ENCODE results near the gene ALOXE3.

The ALOXE3 gene

GRCh38 chr17:8159459-8160223, 41.3 kb upstream of the ALOXE3 start (continued):
- no peak for TF ChIP-seq TSHZ2 (CRISPR knock-in tag; IDR thresholded peaks at IDR 0.05)
- TF ChIP-seq CREB5 (CRISPR knock-in tag; IDR thresholded peaks at IDR 0.05; ENCODE audit: low read depth) = no peak
- TF ChIP-seq RARB (CRISPR knock-in tag; IDR thresholded peaks at IDR 0.05) = no peak
- no peak for TF ChIP-seq PPARA (CRISPR knock-in tag; IDR thresholded peaks at IDR 0.05; ENCODE audit: borderline replicate concordance)
- TF ChIP-seq BACH2 (CRISPR knock-in tag; IDR thresholded peaks at IDR 0.05; ENCODE audit: borderline replicate concordance) = no peak

GRCh38 chr17:8159032-8159400, 40.7 kb upstream of the ALOXE3 start:
- no peak for TF ChIP-seq TOX (CRISPR knock-in tag; IDR thresholded peaks at IDR 0.05; ENCODE audit: borderline replicate concordance)
- no peak for TF ChIP-seq TCF4 (CRISPR knock-in tag; IDR thresholded peaks at IDR 0.05; ENCODE audit: borderline replicate concordance)
- TF ChIP-seq ARNTL (CRISPR knock-in tag; IDR thresholded peaks at IDR 0.05; ENCODE audit: borderline replicate concordance, low read depth) = no peak
- no peak for TF ChIP-seq SNAI2 (CRISPR knock-in tag; IDR thresholded peaks at IDR 0.05)
- no peak for TF ChIP-seq ZC3H10 (CRISPR knock-in tag; IDR thresholded peaks at IDR 0.05)
- no peak for TF ChIP-seq CREB5 (CRISPR knock-in tag; IDR thresholded peaks at IDR 0.05; ENCODE audit: low read depth)
- TF ChIP-seq GLIS3 (CRISPR knock-in tag; IDR thresholded peaks at IDR 0.05) = no peak
- no peak for TF ChIP-seq PPARA (CRISPR knock-in tag; IDR thresholded peaks at IDR 0.05; ENCODE audit: borderline replicate concordance)
- no peak for TF ChIP-seq ZNF565 (CRISPR knock-in tag; conservative IDR thresholded peaks at IDR 0.05; ENCODE audit: low read depth)
- no peak for TF ChIP-seq ZFP3 (CRISPR knock-in tag; IDR thresholded peaks at IDR 0.05)
- no peak for TF ChIP-seq BACH2 (CRISPR knock-in tag; IDR thresholded peaks at IDR 0.05; ENCODE audit: borderline replicate concordance)
- no peak for TF ChIP-seq PATZ1 (CRISPR knock-in tag; IDR thresholded peaks at IDR 0.05; ENCODE audit: borderline replicate concordance)
- no peak for TF ChIP-seq OSR1 (CRISPR knock-in tag; IDR thresholded peaks at IDR 0.05)
- TF ChIP-seq CSRNP3 (CRISPR knock-in tag; IDR thresholded peaks at IDR 0.05) = no peak
- ATAC-seq = no peak

GRCh38 chr17:8158267-8159031, 40.1 kb upstream of the ALOXE3 start:
- ATAC-seq = peak; percentile 43
- no peak for TF ChIP-seq ZFP30 (CRISPR knock-in tag; IDR thresholded peaks at IDR 0.05)

Data from SK-N-SH treated with all-trans-retinoic acid at 6 μM for 48 hours (cell line).